8988T (cell line): Measurements from ENCODE around the gene DTNBP1.
"Not testable (repeated sequence)": the region's sequence is repeated elsewhere in the genome, so short reads cannot be mapped to it uniquely, and the experiment has no call there.

Experiments
- DNase-seq: peaks from one replicate; pipeline ENCODE4 v3.0.0; 2011

Gene DTNBP1

GRCh38 chr6:15555101-15556038, 107.5 kb downstream of the DTNBP1 start:
- no peak for DNase-seq

DNA sequence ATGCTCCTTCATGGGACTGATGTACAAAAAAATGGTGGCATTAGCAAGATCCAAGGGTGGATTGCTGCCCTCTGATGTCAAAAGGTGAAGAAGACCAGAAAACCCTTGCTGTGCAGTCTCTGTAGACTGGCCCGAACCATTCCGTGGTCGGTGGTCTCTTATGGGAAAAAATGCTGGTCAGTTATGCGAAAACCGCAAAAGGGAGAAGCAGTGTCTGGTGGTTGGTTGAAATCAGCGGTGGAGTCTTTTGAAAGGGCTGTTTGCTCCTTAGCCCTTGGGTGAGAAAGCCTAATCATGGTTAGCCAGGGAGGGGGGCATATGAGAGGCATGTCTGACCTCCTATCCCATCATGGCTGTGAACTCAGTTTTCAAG, 108.1 kb downstream of the DTNBP1 start:
- no peak for DNase-seq

GRCh38 chr6:15553736-15554294, 109.0 kb downstream of the DTNBP1 start:
- no peak for DNase-seq

GRCh38 chr6:15553031-15553430, 109.8 kb downstream of the DTNBP1 start:
- DNase-seq = no peak

- DNase-seq = no peak
These were observed 111.0 kb downstream of the DTNBP1 start for GRCh38 chr6:15551798-15552197.

GRCh38 chr6:15551262-15551661, 111.6 kb downstream of the DTNBP1 start:
- DNase-seq = no peak

- DNase-seq = no peak
These were observed 112.2 kb downstream of the DTNBP1 start for GRCh38 chr6:15550546-15551123.

GRCh38 chr6:15549371-15549770, 113.5 kb downstream of the DTNBP1 start:
- no peak for DNase-seq

GRCh38 chr6:15547400-15547799, 115.4 kb downstream of the DTNBP1 start:
- no peak for DNase-seq

GRCh38 chr6:15546591-15546990, 116.2 kb downstream of the DTNBP1 start:
- no peak for DNase-seq

- no peak for DNase-seq
These were observed 118.4 kb downstream of the DTNBP1 start for GRCh38 chr6:15544321-15544900.

GRCh38 chr6:15543332-15543917, 119.4 kb downstream of the DTNBP1 start:
- DNase-seq = not testable (repeated sequence)

- no peak for DNase-seq
These were observed 123.0 kb downstream of the DTNBP1 start for GRCh38 chr6:15539722-15540270.

- no peak for DNase-seq
These were observed 123.9 kb downstream of the DTNBP1 start for GRCh38 chr6:15538766-15539495.

DNA sequence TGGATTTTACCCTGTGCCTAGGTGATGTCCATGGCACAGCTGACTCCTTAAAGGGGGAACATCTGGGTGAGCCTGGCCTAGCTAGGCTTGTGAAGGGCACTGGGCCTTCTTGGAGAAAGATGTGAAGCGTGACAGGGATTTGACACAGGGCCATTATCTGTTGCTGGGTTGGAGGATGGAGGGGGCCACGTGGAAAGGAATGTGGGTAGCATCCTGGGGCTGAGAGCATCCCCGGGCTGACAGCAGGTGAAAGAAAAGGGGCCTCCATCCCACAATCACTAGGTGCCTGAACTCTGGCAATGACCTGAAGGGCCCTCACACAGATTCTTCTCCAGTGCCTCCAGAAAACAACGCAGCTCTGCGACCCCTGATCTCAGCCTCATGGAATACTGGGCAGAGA, 124.7 kb downstream of the DTNBP1 start:
- DNase-seq = no peak

- DNase-seq = no peak
These were observed 126.5 kb downstream of the DTNBP1 start for GRCh38 chr6:15536198-15536955.

DNA sequence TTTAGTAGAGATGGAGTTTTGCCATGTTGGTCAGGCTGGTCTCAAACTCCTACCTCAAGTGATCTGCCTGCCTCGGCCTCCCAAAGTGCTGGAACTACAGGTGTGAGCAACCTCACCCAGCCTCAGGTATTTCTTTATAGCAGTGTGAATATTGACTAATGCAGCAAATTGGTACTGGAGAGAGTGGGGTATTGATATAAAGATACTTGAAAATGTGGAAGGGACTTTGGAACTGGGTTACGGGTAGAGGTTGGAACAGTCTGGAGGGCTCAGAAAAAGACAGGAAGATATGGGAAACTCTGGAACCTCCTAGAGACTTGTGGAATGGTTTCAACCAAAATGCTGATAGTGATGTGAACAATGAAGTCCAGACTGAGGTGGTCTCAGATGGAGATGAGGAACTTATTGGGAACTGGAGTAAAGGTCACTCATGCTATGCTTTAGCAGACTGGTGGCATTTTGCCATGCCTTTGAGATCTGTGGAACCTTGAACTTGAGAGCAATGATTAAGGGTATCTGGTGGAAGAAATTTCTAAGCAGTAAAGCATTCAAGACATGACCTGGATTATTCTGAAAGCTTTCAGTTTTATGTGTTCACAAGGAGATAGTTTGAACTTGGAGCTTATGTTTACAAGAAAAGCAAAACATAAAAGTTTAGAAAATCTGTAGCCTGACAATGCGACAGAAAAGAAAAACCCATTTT, 127.2 kb downstream of the DTNBP1 start:
- DNase-seq = no peak

DNA sequence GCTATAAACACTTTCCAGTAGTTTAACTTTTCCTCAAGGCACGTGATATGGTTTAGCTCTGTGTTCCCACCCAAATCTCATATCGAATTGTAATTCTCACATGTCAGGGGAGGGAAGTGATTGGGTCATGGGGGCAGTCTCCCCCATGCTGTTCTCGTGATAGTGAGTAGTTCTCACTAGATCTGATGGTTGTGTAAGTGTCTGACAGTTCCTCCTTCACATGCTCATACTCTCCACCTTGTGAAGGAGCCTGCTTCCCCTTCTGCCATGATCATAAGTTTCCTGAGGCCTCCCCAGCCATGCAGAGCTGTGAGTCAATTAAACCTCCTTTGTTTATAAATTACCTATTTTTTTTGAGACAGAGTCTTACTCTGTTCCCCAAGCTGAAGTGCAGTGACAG, 127.9 kb downstream of the DTNBP1 start:
- no peak for DNase-seq

GRCh38 chr6:15533379-15534026, 129.3 kb downstream of the DTNBP1 start:
- no peak for DNase-seq

GRCh38 chr6:15531973-15532372, 130.9 kb downstream of the DTNBP1 start:
- no peak for DNase-seq
